AG08396 (cell line): Measurements from ENCODE around the gene ZC3H12D.

ENCODE experiments used
- DNase-seq: peaks from one replicate; pipeline ENCODE4 v3.0.0; 2012; ENCODE audit warnings: low spot score, mixed read lengths

Gene ZC3H12D

DNA sequence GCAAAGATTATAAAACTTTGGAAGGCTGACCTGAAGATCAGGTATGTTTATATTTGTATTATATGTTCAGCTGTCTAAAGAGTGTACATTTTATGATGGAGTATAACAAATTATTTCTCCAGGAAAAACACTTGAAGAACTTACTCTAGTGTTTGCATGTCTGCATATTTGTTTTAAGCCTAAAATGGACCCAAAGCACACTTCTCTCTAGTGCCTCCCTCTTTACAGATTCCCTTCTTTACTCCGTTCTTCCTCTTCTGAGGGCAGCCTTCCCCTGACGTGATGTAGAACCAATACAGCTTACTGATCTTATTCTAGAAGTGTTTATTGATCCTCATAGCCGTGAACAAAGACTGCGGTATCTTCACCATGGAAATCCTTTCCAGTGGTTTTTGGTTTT, 70.8 kb downstream of the ZC3H12D start:
- no peak for DNase-seq

DNA sequence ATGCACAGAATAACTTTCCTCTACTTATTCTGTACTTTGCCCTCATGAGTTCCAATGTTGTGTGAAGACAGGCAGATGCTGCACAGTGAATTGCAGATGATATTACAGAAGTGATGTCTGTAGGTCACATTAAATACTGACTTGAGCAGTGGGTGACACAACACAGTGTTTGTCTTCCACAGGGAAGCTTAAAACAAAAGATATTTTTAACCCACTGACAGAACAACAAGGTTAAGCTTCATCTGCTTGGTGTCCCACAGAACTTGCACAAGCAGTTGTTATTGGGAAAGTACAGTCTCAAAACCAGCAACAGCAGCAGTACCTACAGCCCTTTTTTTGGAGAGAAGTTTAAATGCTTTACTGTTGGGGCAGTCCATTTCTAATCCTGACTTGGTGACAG, 74.3 kb downstream of the ZC3H12D start:
- no peak for DNase-seq

DNA sequence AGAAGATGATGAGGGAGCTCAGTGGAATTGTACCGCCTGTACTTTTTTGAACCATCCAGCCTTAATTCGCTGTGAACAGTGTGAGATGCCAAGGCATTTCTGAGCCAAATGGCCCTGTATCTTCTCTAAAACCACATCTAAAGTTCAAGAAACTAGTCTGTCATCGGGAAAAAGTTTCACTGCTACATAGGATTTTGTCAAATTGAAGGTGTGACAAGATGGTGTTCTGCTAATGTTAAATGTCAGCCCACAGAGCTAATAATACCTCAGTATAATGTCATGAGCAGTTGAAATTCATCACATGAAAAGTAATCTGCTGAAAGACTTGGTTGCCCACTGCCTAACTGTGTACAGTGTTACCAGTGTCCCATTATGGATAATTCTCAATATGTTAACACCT, 75.2 kb downstream of the ZC3H12D start:
- DNase-seq = no peak

DNA sequence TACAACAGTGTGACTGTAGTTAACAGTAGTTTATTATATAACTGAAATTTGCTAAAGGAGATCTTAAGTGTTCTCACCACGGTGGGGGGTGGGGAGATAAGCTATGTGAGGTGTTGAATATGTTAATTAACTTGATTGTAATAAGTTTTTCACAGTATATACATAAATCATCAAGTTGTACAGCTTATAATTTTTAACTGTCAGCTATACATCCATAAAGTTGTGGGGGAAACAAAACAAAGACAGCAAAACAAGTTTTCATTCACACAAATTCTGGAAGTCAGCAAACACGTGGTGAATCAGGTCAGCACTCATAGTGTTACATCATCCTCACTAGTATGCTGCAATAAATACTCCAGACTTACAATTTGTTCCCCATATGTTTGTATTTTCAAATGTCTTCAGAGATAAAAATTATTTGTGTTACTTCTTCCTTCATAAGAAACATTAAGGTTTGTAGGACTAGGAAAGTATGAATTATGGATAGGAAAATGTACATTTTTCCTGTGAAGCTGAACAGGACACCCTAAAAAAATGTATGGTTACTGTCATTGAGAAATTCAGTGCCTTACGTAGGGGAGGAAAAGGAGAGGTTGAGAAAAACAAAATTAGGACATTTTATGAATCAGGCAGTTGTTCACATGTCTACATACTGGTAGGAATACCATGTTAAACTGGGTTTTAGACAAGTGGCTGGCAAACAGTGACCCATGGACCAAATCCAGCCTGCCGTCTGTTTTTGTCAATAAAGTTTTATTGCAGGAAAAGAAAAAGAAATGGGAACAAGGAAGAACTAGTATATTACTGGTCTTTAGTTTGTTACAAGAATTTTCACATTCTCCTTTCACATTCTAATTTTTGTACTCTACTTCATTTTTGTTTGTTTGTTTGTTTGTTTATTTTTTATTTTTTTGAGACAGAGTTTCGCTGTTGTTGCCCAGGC, 78.7 kb downstream of the ZC3H12D start:
- DNase-seq = no peak

DNA sequence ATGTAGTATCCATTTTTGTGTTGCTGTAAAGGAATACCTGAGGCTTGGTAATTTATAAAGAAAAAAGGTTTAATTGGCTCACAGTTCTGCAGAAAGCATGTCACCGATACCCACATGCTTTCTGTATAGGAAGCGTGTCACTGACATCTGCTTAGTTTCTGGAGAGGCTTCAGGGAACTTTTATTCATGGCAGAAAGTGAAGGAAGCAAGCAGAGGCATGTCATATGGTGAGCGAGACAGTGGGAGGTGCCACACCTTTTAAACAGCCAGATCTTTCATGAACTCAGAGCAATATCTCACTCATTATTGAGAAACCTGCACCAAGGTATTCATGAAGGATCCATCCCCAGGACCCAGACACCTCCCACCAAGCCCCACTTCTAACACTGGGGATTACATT, 81.3 kb downstream of the ZC3H12D start:
- no peak for DNase-seq

DNA sequence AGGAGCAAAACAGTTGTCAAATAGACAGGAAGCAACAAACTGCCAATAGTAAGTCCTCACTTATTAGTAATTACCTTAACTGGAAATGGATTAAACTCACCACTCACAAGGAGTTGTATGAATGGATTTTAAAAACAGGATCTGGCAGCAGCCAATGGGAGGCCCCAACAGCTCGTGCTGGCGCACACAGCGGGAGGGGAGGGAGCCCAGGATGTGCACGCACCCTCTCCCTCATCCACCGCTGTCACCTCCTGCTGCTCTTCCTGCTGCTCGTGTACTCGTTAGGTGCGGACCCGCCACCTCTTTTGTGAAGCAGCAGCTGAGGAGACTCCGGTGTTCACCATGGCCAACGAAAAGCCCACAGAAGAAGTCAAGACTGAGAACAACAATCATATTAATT, 84.8 kb downstream of the ZC3H12D start, which contains the start of gene SUMO4:
TSS of gene SUMO4 (plus strand) at position 213 of the 400 bp plus-strand sequence. CDS start at position 343, 130 bp downstream.
- no peak for DNase-seq

DNA sequence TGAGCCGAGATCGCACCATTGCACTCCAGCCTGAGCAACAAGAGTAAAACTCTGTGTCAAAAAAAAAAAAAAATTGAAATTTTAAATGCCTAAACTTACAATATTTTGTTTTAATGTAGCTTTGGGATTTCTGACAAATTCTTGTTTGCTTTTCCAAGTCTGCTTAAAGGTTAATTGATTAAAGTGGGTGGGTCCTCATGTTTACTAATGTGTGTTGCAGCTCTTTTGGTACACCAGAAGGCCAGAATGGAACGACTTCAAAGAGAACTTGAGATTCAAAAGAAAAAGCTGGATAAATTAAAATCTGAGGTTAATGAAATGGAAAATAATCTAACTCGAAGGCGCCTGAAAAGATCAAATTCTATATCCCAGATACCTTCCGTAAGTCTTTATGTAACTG, 87.4 kb downstream of the ZC3H12D start:
- no peak for DNase-seq
